CD4-positive, alpha-beta T cell treated with Interleukin-1 beta for 1 hour (primary cell): Measurements from ENCODE around the gene KLF8.
"Not testable (repeated sequence)": the region's sequence is repeated elsewhere in the genome, so short reads cannot be mapped to it uniquely, and the experiment has no call there.

Experiments used
- DNase-seq, 2 donors: peaks; one replicate each; pipeline ENCODE4 v3.0.0-alpha.2; 2020 to 2022

Gene KLF8

DNA sequence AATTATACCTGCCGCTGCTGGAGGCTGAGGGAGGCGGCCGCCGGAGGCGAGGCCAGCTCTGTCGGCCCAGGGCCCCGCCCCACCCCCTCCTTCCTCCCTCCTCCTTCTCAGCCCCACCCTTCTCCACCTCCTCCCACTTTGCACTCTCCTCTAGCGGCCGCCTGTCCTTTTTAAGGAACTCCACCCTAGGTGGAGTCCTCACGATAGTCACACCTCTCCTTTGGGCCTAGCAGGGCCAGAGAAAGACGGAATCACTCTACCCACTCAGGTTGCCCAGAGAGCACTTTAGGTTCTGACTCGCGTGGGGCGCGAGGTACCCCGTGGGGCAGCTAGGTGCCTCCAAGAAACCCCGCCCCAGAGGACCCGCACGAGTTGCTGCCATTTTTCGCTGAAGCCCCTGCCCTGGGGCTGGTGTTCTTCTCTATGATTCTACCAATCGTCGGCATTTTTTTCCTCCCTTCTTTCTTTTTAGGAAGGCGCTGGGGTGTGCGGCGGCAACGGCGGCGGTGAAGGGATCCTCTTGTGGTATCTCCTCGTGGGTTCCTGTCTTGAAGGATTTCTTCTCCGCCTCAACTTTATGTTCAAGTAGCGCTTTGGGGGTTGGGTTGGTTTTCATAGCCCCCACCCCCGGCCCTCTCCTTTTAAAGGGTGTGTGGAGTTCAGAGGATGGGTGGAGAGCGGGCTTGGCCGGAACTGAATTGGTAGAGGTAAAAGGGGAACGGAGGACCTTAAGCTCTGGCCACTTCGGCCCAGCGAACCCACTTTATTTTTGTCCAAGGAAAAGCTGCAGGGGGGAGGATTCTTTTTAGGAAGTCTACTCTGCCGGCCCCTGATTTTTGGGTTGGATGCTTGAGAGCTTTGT lies at the start of gene KLF8:
Gene KLF8 (plus strand): TSS at position 136 of the 862 bp plus-strand sequence. CDS start 979 bp downstream, outside the sequence.
- peak; percentile 33 to 35 for DNase-seq

DNA sequence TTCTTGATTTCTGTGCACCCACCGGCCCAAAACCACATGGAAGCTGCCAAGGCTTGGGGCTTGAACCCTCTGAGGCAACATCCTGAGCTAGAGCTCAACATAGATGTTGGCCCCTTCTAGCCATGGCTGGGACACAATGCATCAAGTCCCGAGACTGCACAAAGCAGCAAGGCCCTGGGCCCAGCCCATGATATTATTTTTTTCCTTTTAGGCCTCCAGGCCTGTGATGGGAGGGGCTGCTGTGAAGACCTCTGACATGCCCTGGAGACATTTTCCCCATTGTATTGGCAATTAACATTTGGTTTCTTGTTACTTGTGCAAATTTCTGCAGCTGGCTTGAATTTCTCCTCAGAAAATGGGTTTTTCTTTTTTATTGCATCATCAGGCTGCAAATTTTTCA lies 25.2 kb upstream of the KLF8 start:
- DNase-seq, result not testable (repeated sequence)

DNA sequence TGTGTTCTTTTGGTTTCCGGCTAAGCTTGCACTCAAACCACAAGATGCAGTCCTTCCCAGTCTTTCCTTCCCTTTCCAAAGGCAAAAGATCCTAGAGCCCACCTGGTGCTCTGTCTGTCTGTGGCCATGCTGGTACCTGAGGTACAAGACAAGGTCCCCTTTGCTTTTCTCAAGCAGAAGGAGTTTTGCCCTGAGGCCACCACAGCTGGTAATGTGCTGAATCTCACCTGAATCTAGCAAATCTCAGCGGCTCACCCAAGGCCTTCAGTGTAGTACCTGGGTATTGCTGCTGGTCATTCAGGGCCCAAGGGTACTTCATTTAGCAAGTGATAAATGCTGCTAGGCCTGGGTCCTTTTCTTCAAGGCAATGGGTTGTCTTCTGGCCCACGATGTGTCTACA lies 20.5 kb upstream of the KLF8 start:
- no peak for DNase-seq

DNA sequence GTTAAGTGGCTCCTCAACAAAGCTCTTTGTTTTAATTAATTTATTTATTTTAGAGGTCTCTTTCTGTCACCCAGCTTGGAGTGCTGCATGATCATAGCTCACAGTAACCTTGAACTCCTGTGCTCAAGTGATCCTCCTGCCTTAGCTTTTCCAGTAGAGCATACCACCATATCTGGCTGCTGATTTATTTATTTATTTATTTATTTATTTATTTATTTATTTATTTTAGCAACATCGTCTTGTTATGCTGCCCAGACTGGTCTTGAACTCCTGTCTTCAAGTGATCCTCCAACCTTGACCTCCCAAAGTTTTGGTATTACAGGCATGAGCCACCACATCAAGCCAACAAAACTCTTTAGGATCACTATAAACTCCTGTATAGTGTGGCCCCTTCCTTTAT lies 15.8 kb upstream of the KLF8 start:
- DNase-seq, result no peak

DNA sequence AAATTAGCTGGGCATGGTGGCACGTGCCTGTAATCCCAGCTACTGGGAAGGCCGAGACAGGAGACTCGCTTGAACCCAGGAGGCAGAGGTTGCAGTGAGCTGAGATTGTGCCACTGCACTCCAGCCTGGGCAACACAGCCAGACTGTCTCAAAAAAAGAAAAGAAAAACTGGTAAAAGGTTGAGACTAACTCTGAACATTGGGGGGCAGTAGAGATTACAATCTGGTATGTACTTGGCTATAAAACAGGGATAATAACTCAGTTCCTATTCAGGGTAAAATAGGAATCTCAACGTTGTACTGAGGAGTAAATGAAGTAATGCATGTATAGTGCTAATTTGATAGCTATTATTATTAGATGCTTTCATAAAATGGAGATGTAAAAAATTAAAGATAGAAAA lies 12.5 kb upstream of the KLF8 start:
- DNase-seq, result peak in 1 of 2 donors; percentile 11

DNA sequence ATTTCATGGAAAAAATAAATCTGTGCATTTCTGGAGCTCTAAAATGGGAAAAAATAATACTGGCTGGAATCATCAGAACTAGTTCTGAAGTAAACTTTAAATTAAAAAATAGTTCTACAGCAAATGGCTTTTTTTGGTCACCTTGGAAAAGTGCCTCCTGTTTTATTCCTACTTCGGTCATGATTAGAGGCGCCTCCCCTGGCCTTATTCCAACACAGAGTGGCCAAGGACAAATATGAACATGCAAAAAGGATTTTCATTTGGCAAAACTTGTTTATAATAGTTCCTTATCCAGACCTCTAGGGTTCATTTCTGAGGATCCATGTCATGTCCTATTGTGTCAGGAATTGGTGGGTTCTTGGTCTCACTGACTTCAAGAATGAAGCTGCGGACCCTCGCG lies 11.1 kb upstream of the KLF8 start:
- DNase-seq, result no peak

DNA sequence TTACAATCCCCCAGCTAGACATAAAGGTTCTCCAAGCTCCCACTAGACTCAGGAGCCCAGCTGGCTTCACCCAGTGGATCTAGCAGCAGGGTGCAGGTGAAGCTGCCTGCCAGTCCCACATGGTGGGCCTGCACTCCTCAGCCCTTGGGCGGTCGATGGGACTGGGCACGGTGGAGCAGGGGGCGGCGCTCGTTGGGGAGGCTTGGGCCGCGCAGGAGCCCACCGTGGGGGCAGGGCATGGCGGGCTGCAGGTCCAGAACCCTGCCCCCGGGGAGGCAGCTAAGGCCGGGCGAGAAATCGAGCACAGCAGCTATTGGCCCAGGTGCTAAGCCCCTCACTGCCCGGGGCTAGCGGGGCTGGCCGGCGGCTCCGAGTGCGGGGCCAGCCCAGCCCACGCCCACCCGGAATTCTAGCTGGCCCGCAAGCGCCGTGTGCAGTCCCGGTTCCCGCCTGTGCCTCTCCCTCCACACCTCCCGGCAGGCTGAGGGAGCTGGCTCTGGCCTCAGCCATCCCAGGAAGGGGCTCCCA lies 9.6 kb upstream of the KLF8 start:
- DNase-seq, result no peak

DNA sequence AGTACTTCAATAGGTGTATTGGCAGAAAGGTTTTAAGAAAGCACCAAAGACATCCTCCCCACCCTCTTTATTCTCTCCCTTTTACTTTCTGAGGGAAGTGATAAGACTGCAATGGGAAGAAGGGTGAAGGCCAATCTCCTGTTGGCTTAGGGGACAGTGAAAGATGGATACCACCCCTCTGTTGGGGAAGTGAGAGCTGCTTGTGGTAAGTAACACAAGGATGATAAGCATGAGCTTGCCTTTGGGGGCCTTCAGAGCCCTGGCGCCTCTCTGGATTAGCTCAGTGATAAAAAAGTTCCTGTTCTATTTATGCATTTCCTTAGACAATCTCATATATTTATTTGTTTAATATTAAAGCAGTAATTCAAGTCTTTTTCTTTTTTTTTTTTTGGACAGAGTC lies 5.2 kb upstream of the KLF8 start:
- DNase-seq, result no peak

DNA sequence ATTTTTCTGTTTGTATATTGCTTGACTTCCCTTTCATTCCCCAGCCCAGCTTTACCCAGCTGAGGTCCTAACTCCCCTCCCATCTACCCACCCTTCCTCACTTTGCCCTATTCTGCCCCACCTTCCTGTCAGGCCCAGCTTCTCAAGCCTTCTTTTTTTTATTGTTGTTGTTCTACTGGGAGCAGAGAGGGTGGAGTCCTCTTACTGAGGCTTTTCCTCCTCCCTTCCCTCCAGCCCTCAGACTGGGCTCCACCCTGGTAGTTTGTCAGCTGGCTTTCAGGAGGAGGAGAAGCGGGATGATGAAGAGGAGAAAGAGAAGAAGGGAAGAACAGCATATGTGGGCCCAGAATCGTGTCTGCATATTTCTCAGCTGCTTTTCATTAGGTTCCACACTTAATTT lies 3.2 kb upstream of the KLF8 start:
- no peak for DNase-seq

DNA sequence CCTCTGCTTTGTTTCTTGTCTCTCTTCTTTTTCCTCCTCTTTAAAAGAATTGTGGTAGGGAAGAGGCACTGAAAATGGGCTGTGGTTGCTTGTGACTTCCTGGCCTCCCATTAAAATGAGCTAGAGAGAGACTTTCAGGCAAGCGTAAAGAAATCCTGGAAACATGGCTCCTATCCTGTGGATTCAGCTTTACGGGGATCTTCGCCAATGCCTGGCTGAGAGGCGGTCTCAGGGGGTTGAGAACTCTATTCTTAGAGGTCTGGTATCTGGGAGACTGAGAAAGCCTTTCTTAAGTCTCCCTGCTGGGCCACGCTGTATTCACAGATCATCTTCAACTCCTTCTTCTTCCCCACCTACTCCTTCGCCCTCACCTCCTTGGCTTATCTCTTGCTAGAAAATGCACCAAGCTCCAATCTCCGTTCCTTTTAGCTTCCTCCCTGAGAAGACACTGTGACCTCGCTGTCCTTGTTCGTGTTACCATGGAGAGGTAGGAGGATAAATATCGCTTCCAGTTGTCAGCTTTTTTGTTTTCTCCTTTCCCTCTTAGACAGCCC lies 542 bp upstream of the KLF8 start:
- no peak for DNase-seq

DNA sequence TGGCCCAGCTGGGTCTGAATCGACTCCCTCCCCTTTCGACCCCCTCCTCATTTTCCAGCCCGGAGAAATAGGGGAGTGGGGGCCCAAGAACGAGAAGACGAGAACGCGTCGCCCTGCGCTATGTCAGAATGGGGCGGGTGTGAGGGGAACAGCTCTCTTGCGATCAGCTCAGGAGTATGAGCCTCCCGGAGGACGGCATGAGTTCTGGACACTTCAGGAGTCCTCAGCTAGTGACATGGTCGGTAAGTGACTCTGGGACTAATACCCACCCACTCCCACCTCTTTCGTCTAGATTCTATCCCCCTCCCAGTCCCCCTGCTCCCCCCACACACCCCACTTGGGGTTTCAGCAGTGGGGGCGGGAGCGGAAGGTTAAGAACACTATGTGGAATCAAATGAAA lies 944 bp downstream of the KLF8 start:
- no peak for DNase-seq

DNA sequence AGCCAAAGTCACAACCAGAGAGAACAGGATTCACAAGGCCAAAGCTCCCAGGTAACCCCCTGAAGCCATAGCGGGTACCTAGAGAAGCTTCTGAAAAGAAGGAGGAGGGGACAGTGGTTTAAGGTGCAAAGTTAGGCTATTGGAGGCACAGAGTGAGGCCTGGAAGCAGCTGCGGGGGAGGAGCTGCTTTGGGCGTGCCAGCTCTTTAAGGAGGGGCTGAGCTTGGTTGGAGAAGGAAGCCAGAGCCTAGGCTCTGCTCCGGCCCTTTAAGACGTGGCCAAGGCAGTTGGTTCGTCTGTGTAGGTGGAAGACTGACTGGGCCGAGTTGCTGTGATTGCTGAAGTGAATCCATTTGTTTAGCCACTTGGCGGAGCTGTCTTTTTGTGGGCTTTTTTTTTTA lies 1.5 kb downstream of the KLF8 start:
- peak in 1 of 2 donors; percentile 10 for DNase-seq

DNA sequence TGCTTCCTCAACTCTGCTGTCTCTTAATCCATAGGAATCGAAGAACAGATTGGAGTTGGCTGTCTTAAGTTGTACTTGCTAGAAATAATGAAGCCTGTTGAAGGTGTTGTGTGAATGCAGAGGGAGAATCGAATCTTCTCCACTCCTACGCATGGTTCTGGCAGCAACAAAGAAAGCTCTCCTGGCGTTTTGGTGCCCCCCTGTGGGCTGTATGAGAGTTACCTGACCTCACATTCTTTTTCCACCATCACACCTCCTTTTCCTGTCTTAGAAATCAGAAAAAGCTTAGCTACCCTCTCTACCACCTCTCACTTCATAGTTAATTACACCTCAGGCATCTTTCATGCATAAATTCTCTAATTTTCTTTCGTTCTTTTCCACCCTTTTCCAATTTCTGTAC lies 16.3 kb downstream of the KLF8 start:
- DNase-seq, result peak; percentile 52 to 54

DNA sequence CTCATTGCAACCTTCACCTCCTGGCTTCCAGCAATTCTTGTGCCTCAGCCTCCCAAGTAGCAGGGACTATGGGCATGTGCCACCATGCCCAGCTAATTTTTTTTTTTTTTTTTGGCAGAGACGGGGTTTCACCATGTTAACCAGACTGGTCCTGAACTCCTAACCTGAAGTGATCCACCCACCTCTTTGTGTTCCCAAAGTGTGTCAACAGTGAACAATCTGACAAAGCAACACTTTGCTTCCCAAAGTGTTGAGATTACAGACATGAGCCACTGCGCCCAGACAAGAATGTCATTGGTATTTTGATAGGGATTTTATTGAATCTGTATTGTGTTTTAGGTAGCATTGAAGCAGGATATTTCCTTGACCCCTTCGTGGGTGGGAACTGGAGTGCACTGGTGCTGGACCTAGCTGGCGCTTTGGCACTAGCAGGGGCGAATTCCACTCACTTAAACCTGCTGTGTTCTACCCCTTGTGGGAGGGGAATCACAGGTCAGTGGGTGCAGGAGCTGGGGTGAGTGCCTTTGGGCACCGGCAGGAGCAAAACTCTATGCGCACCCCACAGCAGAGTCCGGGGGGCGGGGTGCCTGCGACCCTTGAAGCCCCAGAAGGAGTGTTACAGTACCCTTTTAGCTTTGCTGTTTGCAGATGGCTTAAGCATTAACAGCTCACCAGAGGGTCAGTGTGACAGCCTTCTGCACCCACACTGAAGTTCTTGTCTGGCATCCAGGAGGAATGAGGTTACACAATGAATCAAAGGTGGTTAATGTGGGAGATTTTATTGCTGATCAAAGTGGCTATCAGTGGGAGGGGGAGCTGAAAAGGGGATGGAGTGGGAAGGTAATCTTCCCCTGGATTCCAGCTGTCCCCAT lies 21.9 kb downstream of the KLF8 start:
- no peak for DNase-seq

DNA sequence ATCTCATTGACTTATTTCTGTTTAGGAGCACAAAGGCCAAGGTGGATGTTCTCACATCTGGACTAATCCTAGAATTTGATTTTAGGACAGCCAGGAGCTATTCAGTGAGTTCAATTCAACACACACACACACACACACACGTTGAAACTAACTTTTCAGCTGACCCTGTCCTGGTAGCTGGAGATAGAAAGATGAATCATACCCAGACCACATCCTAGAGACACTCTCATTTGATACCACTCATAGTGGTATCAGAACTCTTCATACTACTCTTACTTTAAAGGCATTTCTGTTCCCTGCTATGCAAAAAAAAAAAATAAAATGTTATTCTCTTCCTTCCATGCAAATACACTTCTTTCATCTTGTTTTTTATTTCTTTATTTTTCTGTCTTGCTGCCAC lies 36.7 kb downstream of the KLF8 start:
- DNase-seq, result no peak

DNA sequence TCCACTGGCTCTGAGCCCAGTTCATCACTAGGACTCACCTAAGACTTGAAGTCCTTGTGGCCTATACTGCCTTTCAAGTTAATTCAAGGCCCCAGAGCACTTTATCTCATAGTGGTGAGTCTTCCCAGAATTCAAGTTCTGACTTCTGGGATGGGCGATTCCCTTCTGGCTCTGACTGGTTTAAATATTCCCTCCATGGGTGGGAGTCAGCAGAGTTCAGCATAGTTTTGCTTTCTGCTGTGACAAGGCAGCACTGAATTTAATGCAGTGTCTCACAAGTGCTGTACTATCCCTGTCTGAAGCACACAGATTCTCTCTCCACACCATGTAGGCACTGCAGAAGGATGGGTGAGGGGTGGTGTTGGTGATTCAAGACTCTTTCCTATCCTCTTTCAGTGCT lies 46.5 kb downstream of the KLF8 start:
- DNase-seq, result no peak

DNA sequence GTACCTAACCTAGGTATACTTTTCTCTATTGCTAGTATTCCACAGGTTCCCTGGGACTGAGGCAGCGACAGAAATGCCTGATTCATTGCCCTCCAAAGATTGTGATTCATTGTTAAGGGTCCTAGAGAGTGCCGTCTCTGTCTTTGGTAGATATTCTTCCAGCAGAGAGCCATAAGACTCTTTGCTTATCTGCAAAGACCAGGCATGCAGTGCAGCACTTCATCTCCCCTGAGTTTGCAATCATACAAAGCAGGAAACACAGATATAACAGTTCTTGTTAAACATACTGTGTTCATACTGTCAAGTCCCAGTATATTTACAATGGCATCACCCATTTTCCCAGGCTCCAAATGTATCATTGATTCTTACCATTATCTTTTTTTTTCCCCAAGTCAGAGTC lies 47.7 kb downstream of the KLF8 start:
- no peak for DNase-seq

DNA sequence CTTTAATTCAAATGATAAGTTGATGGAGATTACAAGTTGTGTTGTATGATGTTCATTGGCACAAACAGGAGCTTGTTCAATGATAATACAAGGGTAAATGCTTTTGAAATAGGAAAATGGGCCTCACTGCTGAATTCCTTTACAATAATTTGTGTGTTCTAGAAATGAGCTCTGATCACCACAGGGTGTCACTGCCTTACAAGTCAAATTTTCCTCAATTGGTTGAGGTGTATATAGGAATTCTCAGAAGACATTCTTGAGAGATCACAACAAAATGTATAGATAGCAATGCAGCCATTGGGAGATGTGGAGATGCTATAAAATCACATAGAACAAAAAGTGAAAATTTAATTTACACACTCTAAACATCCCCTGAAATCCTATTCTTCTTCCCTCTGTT lies 49.6 kb downstream of the KLF8 start:
- DNase-seq, result peak; percentile 2 to 54

DNA sequence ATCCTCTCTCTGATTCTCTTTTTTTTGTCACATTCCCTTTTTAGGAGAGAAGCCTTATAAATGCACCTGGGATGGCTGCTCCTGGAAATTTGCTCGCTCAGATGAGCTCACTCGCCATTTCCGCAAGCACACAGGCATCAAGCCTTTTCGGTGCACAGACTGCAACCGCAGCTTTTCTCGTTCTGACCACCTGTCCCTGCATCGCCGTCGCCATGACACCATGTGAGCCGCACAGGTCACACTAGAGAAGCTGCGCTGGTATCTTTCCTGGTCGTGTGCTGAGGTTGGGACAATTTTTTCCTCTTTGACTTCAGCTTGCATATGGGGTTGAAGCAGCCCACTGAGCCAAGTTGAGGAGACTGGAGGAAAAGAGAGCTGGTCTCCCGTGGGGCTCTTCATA lies 52.1 kb downstream of the KLF8 start:
- DNase-seq, result no peak

DNA sequence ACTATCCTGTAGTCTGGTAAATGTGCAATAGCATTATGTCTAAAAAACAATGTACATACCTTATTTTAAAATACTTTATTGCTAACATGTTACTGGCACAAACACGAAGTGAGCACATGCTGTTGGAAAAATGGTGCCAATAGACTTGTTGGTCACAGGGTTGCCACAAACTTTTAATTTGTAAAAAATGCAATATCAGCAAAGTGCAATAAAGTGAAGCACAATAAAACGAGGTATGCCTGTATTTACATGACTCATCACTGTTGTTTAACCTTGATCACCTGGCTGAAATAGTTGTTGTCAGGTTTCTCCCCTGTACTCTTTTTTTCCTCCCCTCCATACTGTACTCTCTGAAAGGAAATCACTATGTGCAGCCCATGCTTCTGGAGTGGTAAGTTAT lies 56.5 kb downstream of the KLF8 start:
- DNase-seq, result no peak

DNA sequence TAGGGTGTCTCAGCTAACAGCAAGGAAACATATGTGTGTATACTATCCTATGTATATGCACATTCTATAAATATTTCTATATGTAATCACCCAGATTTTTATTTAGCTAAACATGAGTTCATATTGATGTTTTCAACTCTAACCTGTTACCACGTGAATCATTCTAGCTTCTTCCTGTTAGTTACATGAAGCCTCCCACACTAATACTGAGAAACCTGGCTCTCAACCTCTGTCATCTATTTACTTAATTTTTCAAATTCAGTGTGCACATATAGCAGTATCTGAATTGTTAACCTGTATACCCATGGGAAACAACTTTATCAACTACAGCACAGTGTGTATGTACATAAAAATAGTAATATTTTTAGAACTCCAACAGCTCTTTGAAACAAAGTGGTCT lies 57.3 kb downstream of the KLF8 start:
- DNase-seq, result no peak

DNA sequence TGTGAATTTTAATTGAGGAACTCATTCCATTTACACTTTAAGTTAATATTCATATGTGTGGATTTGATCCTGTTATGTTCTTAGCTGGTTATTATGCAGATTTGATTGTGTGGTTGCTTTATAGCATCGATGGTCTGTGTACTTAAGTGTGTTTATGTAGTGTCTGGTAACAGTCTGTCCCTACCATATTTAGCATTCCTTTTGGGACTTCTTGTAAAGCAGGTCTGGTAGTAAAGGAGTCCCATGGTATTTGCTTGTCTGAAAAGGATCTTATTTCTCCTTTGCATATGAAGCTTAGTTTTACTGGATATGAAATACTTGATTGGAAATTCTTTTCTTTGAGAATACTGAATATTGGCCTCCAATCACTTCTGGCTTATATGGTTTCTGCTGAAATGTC lies 76.6 kb downstream of the KLF8 start:
- no peak for DNase-seq

DNA sequence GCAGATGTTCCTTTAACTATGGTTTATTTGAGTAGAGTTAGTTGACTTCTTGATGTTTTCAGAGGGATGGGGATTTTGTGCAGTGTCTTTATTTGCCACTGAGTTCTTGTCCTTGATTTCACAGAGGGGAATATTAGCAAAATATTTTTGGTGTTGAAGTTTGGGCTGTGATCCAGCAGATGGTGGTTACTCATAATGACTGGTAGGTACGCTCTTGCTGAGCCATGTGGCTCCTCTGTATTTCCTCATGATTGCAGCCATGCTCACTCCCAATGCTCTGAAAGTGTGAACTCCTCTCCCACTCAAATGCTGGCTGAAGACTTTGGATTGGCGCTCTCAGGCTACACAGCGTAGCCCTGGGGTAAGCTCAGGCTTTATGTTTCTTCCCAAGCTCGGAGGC lies 77.7 kb downstream of the KLF8 start:
- DNase-seq, result no peak

DNA sequence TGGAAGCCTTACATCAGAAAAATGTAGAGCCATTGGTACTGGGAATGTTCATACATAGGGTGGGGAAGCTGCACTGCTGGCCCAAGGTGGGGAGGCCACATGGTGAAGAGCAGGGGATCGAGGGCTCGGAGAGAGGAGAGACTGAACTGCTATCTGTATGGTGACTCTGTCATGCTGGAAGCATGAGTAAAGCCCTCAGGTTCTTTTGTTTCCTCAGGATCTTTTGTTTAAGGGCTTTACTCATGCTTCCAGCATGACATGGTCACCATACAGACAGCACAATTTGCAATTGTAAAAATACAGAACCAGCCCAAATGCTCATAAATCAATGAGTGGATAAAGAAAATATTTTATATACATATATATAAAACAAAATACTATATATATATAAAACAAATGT lies 78.4 kb downstream of the KLF8 start:
- no peak for DNase-seq
